ENCODE results near the gene RUNX2. TPM values are rescaled to one million over a fixed set of nuclear protein-coding genes. Genes with fewer than 3 reads are reported as not detected.
A peak's percentile ranks its signal among the peaks of the same experiment; 100 is the strongest.

Gene RUNX2
- total RNA-seq, 1 donor from 2014 or later: 26.1 TPM

GRCh38 chr6:45592991-45593390 is 264.9 kb downstream of the RUNX2 start:
- H2AFZ ChIP-seq (ENCODE audit: low read depth, low read length): no peak overlapping the region
- peaks cover under 1% of the 10 kb centered on the region for H3K36me3 Mint-ChIP-seq (ENCODE audit: low read depth, unreplicated experiment)
- TF ChIP-seq CTCF (IDR thresholded peaks at IDR 0.05; ENCODE audit: insufficient read depth, low read depth, low read length) (no peak), EZH2 (IDR thresholded peaks at IDR 0.05; ENCODE audit: insufficient read depth, low read length) (no peak)

DNA sequence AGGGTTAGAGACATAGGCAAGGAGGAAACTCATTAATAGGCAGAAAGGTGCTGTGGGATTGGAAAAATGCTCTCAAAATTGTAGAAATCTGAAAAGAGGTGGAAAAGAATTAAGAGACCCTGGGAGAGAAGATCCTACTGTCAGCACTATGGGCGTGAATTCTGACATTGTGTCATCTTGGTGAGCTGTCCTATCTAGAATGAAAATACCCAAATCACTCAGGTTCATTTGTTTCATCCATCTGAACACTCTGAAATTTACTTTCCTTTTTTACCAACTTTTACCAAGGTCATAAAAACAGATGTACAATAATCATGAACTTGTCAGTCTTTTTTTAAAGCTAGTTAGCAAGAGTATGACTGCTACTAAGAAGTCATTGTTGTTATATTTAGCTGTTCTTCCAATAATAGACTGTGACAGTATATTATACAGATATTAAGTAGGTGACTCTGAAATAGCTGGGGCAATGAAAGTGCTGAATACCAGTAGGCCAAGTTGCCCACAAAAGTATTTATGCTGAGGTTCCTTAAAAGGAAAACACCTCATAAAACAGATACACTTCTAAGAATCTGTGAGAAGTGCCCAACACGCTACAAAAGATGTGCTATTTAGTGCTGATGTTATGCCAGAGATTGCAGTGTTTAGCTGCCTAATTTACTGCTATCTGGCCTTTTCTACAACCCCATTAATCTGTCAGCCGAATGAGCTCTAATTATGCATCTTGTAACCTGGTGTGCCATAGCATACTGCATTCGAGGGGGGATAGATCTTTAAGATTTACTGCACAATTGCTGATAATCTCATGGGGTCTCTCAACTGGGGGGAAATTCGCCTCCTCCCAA is 267.1 kb downstream of the RUNX2 start:
- no peak for FAIRE-seq

More at GRCh38 chr6:45592991-45593390, 264.9 kb downstream of the RUNX2 start:
- no peak overlapping the region for H3K9ac ChIP-seq (ENCODE audit: low read length)
- no peaks in the 10 kb centered on the region for H3K79me2 ChIP-seq (ENCODE audit: insufficient read depth, low read length)
- Mint-ChIP-seq H3K9me3 (ENCODE audit: unreplicated experiment) (no peaks in the 10 kb centered on the region), H3K4me3 (ENCODE audit: unreplicated experiment) (no peak overlapping the region), H3K4me1 (ENCODE audit: low read depth, unreplicated experiment) (peaks cover 44% of the 10 kb centered on the region), H3K27me3 (ENCODE audit: low read depth, unreplicated experiment) (no peaks in the 10 kb centered on the region), H3K27ac (ENCODE audit: unreplicated experiment) (no peak overlapping the region)
- FAIRE-seq (no peak), DNase-seq (ENCODE audit: low read depth) (peak; percentile 26)
- H3K4me2 ChIP-seq (ENCODE audit: low read length): peak overlapping the region; percentile 34
- no peak overlapping the region for H3K27ac ChIP-seq (ENCODE audit: low read depth, low read length)
- H4K20me1 ChIP-seq (ENCODE audit: insufficient read depth, low read length): no peaks in the 10 kb centered on the region
- H3K9me3 ChIP-seq (ENCODE audit: insufficient read depth, low read depth, low read length): no peaks in the 10 kb centered on the region
- H3K4me1 ChIP-seq (ENCODE audit: insufficient read depth, low read length): peaks cover 33% of the 10 kb centered on the region
- no peak overlapping the region for H3K4me3 ChIP-seq (ENCODE audit: insufficient read depth, low read depth, low read length)
- no peaks in the 10 kb centered on the region for H3K36me3 ChIP-seq (ENCODE audit: insufficient read depth, low read length)
- H3K27me3 ChIP-seq (ENCODE audit: insufficient read depth, low read length): no peaks in the 10 kb centered on the region

More for the DNA sequence above, 267.1 kb downstream of the RUNX2 start:
- no peak overlapping the region for H3K4me3 ChIP-seq (ENCODE audit: insufficient read depth, low read depth, low read length)
- Mint-ChIP-seq H3K27ac (ENCODE audit: unreplicated experiment) (no peak overlapping the region), H3K4me3 (ENCODE audit: unreplicated experiment) (no peak overlapping the region), H3K36me3 (ENCODE audit: low read depth, unreplicated experiment) (no peaks in the 10 kb centered on the region), H3K9me3 (ENCODE audit: unreplicated experiment) (no peaks in the 10 kb centered on the region), H3K4me1 (ENCODE audit: low read depth, unreplicated experiment) (peaks cover 37% of the 10 kb centered on the region), H3K27me3 (ENCODE audit: low read depth, unreplicated experiment) (no peaks in the 10 kb centered on the region)
- no peak overlapping the region for H3K4me2 ChIP-seq (ENCODE audit: low read length)
- no peaks in the 10 kb centered on the region for H3K79me2 ChIP-seq (ENCODE audit: insufficient read depth, low read length)
- no peak overlapping the region for H3K9ac ChIP-seq (ENCODE audit: low read length)
- no peak overlapping the region for H2AFZ ChIP-seq (ENCODE audit: low read depth, low read length)
- H3K27me3 ChIP-seq (ENCODE audit: insufficient read depth, low read length): no peaks in the 10 kb centered on the region
- no peaks in the 10 kb centered on the region for H3K9me3 ChIP-seq (ENCODE audit: insufficient read depth, low read depth, low read length)
- TF ChIP-seq EZH2 (IDR thresholded peaks at IDR 0.05; ENCODE audit: insufficient read depth, low read length): no peak
- no peak for TF ChIP-seq CTCF (IDR thresholded peaks at IDR 0.05; ENCODE audit: insufficient read depth, low read depth, low read length)
- no peak overlapping the region for H3K27ac ChIP-seq (ENCODE audit: low read depth, low read length)
- peaks cover 24% of the 10 kb centered on the region for H3K4me1 ChIP-seq (ENCODE audit: insufficient read depth, low read length)
- no peaks in the 10 kb centered on the region for H3K36me3 ChIP-seq (ENCODE audit: insufficient read depth, low read length)
- no peaks in the 10 kb centered on the region for H4K20me1 ChIP-seq (ENCODE audit: insufficient read depth, low read length)
- no peak for DNase-seq (ENCODE audit: low read depth)
